Measurements from ENCODE around the gene PDE4D.

DNA sequence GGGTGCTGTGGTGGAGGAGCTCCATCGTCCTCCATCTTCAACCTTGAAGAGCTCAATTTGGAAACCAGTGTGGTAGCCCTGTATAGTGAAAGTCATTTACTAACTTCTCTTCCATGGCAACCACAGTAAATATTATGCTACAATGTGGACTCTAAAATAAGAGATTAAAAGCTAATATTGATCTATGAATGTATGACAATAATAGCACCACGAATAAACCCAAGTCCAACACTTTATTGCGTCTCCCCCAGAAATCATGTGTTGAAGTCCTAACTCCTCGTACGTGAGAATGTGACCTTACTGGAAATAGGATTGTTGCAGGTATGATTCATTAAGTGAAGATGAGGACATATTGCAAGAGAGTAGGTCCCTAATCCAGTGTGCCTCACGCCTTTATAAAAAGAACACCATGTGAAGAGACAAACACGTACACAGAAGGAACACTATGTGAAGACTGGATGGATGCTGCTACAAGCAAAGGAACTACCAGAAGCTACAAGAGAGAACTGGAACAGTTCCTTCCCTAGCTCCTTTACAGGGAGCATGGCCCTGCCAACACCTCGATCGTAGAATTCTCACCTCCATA, 276.2 kb downstream of the PDE4D start:
- TF ChIP-seq POLR2A (IDR thresholded peaks at IDR 0.05): no peak
- TF ChIP-seq, protein P1, sequence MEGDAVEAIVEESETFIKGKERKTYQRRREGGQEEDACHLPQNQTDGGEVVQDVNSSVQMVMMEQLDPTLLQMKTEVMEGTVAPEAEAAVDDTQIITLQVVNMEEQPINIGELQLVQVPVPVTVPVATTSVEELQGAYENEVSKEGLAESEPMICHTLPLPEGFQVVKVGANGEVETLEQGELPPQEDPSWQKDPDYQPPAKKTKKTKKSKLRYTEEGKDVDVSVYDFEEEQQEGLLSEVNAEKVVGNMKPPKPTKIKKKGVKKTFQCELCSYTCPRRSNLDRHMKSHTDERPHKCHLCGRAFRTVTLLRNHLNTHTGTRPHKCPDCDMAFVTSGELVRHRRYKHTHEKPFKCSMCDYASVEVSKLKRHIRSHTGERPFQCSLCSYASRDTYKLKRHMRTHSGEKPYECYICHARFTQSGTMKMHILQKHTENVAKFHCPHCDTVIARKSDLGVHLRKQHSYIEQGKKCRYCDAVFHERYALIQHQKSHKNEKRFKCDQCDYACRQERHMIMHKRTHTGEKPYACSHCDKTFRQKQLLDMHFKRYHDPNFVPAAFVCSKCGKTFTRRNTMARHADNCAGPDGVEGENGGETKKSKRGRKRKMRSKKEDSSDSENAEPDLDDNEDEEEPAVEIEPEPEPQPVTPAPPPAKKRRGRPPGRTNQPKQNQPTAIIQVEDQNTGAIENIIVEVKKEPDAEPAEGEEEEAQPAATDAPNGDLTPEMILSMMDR (IDR thresholded peaks at IDR 0.05): no peak

All from esophagus squamous epithelium (tissue), 4 donors.